ENCODE results near the gene PKNOX2.

Gene PKNOX2

DNA sequence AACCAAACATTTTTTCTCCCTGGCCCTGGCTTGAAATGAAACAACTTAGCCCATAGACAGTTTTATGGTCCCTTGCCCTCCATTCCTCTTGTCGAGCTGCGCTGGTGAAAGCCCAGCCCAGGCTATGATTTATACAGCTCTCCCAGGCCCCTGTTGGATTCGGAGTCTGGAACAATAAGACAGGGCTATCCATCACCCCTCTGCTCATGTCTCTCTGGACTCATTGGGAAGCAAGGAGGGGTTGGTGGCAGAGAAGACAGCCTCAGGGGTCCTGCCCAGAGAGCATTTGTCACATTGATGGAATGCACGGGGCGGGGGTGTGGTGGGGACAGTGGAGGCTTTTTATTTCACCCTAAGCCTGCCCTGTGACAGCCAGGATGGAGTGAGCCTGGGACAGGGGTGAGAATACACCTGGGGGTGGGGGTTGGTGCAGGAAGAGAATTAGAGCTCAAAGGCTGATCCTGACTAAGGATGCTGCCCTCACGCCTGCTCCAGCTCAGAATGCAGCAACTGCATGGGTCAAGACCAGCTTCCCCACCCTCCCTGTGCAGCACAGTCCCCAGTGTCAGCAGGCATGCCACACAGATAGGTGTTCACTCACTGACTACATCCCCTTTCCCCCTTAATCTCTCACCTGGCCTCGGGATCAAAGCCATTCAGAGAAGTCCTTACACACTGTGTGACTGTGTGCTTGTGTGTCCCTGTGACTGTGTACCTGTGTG, 10.0 kb upstream of the PKNOX2 start:
- no peak for DNase-seq (ENCODE audit: low read depth in 2 of 2)

DNA sequence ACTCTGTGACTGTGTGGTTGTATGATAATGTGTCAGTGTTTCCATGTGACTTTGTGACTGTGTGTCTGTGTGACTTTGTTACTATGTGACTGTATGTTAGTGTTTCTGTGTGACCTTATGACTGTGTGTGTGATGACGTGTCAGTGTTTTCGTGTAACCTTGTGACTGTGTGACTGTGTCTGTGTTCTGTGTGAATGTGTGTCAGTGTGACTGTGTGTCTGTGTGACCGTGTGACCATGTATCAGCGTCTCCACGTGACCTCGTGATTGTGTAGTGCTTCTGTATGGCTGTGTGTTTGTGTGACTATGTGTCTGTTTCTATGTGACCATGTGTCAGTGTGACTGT, 9.5 kb upstream of the PKNOX2 start:
- no peak for DNase-seq (ENCODE audit: low read depth in 2 of 2)

DNA sequence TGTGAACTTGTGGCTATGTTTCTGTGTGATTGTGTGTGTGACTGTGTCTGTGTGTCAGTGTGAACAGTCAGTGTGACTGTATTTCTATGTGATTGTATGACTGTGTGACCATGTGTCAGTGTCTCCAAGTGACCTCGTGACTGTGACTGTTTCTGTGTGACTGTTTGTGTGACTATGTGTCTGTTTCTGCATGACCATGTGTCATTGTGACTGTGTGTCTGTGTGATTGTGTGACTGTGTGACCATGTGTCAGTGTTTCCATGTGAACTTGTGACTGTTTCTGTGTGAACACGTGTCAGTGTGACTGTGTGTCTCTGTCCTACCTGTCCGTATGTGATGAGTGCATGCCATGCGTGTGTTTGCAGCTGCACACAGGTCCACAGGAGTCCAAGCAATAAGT, 8.8 kb upstream of the PKNOX2 start:
- DNase-seq (ENCODE audit: low read depth in 2 of 2), result no peak

DNA sequence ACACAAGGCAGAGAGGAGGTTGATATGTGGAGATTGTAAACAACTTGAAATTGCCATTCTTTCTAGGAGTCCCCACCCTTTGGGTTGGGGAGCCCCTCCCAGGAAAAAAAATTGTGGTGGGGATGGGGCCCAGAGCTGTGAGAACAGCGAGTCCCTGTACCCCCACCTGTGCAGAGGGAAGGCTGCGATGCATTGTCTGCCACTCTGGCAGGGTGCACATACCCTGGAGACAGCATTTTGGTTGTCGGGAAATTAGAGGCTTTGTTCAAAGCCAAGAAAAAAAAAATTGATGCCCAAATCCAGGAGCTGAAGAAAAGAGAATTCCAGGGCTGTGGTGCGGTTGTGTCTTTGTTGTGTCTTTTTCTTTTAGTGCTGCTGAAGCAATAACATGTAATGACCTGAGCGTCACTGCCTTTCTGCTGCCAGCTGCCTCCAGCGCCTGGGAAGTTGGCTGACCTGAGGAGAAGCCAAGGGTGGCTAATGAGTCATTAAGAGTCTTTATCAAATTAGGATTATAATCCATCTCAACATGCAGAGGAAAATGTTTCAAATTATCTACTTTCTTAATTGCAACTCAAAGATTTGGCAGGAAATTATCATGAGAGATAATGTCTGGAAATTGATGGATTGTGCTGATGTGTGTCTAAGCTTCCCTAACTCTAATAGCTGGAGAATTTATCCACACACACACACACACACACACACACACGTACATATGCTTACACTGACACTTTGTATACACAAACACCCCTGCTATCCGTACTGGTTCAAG, 8.0 kb upstream of the PKNOX2 start:
- no peak for DNase-seq (ENCODE audit: low read depth in 2 of 2)

DNA sequence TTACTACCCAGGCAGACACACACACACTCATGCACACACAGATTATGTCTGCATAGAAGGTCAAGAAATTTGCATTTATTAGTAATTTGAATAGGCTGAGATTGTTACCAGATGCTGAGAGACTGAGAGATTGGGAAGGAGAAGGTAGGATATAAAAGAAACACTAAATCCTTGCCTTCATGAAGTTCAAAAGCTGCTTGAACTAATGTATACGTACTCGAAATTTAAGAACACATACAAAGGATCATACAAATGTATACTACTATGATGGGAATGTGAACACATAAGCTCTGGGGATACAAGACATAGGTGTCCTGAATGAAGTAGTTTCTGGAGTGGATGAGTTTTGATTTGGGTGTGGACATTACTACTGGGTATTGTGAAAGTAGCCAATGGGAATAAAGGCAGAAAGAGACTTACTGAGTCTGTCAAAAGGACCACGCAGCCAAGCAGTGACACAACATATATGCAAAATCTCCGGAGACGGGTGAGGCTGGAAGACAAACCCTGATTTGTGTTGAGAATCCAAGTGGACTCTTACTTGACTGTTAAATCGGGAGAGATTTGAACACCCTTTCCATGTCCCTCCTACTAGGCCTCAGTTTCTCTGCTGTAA, 7.3 kb upstream of the PKNOX2 start:
- DNase-seq (ENCODE audit: low read depth in 2 of 2), result no peak

DNA sequence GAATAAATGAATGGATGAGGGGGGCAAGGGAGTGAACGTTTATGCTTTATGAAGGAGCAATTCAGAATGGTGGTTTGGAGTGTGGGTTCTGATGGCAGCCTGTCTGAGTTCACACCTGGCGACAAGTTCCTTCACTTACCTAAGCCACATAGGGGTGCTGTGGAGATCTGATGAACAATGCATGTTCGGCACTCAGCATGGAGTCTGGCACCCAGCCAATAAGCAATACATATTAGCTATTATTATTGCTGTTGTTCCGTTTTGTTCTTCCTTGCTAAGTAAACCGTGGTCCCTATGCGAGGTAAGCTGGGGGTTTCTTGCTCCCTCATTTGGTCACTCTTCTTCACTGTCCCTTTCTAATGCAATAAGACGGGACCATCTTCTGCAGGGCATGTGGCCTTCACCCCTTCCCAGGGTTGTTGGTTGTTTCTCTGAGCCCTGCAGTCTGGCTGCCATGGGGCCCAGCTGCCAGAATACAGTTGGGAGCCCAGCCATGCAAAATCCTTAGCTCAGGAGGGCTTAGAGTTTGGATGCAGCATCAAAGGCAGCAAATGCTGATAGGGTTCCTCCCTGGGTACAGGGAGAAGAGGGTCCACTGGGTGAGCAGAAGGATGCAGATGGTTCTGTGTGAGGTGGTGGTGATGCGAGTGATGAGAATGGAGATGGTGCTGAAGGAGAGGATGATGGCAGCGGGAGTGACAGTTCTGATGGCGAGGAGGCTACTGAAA, 6.4 kb upstream of the PKNOX2 start:
- DNase-seq (ENCODE audit: low read depth in 2 of 2), result no peak

DNA sequence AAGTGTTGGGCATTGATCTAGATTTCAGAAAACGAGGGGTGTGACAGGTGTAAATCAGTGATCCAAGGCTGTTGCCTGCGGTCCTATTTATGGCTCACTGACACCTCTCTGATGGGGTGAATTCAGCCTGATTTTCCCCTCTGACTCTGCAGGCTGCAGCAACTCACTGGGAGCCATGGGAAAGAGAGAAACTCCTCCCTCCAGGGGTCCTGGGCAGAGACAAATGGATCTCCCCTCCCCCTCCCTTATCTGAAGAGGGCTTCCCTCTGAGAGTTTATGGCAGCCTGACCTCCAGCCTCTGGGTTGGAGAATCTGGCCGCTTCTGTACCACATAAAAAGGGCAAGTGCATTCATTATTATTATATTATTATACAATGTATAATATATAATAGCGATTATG, 1.8 kb upstream of the PKNOX2 start:
- no peak for DNase-seq (ENCODE audit: low read depth in 2 of 2)

DNA sequence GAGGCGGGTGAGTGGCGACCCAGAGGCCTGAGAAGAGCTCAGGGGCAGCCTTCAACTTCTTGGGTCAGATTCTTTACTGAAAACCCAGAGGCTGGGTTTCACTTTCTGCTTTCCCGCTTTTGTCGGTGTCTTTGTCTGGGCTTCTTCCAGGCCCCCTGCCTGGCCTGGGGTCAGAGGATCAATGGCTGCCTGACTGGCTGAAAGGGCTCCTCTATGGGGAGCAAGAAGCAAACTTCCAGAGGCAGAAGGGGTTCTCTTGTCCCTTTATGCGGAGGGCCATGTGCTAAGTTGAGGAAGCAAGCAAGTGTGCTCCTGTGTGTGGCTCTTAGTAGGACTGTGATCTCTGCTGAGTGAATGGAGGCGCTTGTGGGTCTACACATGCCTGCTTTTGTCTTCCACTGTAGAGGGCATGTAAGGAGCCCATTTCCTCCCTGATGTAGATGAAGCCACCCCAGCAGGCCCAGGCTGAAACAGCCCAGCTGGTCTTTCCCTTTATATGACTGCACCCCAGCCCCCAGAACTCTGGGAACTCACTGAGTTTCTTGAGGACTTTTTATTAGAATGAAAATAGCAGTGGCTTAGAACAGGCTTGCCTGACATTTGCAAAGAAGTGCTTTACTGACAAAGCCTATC, 1.0 kb upstream of the PKNOX2 start:
- no peak for DNase-seq (ENCODE audit: low read depth in 2 of 2)

DNA sequence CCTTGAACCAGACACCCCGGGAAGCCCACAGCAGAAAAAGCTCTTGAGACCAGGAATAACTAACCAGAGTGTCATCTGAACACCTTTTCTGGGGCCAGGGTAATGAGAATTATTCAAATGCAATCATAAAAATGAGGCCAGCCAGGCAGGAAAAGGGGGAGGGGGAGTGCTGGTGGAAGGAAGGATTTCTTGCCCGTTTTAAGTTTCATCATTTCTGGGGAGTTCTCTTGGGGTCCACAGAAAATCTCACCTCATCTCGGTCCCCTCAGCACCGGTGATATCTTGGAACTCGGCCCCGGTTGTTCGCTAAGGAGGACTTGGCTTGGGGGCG, 495 bp upstream of the PKNOX2 start:
- no peak for DNase-seq (ENCODE audit: low read depth in 2 of 2)

DNA sequence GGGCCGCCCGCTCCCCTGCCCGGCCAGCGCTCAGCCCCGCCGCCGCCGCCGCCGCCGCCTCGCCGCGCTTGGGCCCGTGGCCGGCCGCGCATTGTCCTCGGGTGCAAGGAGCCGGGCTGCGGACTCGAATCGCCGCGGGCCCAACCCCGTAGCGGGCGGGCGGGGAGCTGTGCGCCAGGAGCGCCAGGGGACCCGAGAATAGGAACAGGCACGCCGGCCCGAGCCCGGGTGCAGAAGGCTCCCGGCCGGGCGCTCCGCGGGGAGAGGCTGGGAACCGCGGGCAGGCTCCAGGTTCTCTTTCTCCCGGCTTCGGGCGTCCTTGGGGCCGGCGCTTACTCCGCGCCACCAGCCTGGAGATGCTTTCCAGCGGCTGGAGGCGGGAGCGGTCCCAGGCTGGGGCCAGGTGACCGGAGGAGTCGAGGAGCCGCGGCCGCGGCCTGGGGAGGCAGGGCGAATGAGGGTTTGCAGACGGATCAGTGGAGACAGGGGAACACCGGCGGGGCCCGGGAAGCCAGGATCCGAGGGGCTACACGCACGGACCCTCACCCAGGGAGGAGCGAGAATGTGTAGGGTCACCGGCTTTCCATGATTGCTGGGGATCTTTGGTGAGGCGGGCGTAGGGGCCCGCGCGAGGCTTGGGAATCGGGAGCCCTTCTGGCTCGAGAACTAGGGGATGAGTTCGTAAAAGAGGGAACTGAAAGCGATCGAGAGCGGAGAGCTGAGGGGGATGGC, 726 bp downstream of the PKNOX2 start:
- DNase-seq (ENCODE audit: low read depth in 2 of 2), result no peak

DNA sequence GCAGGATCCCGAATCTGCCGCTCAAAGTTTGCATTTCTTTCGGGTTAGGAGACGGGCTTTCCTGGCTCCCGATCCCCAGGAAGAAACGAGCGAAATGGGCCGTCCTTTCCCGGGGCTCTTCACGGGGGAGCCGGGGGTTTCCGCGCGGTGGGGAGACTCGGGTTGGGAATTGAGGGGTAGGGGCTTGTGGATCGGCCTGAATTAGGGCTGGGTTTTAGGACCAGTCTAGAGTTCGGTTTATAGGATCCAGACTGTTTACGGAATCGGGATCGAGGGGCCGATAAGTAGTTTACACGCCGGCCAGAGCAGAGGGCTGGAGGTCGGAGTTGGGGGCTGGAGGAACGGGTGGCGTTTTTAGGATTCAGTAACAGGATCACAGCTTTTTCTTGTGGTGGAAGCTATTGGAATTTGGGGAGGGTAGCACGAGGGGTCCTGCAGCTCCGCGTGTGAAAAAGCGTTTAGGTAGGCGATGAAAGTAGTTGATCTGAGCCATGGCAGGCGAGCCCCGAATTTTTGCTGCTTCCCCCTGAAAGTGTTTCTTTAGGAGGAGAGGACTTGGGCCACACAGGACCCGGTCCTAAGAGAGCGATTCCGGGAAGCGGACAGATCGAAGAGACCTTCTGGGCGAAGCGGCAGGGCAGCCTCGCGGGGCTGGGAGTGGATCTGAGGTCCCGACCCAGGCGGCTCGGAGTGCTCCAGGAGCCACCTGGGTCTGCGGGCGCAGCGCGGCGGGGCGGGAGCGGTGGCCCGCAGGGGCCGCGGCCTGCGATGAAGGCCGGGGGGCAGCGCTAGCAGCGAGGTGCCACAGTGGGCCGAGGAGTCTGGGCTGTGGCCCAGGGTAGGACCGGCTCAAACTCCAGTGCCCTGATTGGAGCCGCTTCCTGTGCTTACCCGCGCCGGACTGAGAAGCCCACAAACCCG, 1.6 kb downstream of the PKNOX2 start:
- DNase-seq (ENCODE audit: low read depth in 2 of 2), result no peak

DNA sequence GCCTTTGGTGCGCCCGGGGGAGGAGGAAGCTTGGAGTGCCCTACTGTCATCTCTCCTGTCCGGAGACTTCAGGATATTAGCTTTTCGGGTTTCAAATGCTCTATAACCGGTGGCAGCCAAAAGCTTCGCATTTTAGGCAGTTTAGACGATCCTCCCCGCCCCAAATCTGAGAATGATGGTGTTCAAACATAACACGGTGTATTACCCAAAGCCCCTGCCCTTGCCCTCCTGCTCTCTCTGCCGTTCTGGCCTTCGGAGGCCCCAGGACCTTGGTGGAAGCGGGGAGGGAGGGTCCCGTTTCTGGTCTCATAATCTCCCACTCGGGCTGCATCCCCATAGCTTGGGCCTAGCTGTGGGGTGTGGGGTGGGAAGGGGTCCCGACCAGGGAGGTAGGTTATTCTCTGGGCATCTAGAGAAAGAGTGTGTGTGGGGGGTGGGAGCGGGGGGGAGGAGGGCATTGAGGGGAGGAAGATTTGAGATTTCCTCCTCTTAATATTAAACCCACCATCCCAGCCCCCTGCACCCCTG, 2.3 kb downstream of the PKNOX2 start:
- DNase-seq (ENCODE audit: low read depth in 2 of 2), result no peak

DNA sequence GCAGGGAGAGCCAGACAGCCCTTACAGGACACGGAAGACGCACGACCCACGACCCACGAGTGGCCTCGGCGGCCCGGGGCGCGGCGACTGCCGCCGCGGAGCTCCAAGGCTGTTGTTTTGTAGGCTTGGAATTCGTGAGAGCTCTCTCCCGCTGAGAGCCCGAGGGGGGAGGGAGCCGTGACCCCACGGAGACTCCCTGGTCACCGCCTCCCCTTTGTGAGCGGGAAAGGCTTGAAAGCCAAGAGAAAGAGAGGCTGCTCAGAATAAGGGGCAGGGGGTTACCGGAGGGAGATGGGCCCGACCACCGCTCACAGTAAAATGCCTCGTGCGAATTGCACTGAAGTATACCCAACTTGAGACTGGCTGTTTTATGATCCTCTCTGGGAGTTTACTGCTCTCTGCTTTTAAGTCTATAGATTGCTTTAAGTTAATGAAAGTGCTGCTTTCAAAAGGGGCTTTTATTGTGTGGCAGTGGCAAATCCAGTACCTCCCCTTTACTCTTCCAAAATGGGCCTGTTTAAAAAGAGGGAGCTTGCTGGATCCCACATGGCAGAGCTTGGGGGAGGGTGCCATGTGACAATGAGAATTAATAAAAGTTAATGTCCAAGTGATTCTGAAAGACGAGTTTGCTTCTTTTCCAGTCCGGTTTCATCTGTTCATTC, 2.9 kb downstream of the PKNOX2 start:
- no peak for DNase-seq (ENCODE audit: low read depth in 2 of 2)

DNA sequence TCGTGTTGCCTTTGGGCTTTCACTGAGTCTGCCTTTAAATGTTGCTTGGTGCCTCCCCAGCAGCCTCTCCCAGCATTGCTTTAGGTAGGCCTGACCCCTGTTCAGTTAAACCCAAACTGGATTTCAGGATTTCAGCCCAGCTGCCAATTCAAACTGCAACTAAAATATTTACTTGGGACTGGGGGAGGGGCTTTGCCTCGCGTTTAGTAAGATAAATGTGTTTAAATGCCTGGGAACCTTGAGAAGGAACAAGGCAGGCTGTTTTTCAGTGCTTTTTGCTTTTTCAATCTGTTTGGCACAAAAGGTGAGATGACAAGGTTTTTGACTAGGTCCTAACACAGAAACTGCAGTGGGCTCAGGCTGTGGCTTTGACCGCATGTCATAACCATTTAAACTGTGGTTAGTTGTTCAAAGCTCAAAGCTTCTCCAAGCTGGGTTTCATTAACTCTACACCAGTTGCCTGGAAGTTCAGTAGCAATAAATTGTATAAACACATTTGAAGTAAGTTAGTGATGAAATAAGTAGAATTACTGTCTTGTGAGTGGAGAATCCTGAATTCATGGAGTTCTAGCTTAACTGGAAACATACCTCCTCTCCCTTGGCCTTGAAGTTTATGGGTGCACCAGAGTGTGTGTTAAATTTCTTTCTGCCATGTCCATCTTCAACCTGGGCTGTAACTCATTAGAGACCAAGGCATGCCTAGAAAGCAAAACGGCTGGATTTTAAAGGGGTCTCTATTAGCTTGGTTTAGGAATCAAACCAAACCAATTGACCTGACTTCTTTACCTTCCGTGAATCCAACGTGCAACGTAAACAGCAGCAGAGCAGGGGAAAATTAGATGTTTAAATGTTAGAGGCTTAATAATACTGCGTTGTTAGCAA, 3.6 kb downstream of the PKNOX2 start:
- peak; percentile 90 for DNase-seq (ENCODE audit: low read depth in 2 of 2)

DNA sequence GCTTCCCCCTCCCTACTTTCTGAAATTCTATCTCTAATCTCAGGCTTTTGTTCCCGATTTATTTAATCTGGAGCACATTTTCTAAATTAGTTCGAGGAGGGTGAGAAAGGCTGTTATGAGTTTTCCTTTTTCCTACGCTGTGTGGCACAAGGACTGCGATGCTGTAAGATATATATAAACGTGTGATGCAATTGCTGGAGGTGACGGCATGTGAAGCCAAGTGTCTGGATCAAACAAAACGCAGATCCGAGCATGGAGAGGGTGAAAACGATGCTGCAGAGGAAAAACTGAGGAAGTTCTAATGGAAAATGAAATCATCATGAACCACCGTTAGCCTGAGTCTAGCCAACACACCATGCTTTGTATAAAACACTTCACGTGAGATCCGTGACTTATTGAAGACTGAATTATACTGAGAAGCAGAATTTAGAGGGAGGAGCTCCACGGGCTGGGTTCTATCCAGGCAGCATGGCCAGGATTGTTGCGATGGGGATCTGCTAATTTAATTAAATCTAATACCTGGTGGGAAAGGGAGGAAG, 4.4 kb downstream of the PKNOX2 start:
- no peak for DNase-seq (ENCODE audit: low read depth in 2 of 2)

DNA sequence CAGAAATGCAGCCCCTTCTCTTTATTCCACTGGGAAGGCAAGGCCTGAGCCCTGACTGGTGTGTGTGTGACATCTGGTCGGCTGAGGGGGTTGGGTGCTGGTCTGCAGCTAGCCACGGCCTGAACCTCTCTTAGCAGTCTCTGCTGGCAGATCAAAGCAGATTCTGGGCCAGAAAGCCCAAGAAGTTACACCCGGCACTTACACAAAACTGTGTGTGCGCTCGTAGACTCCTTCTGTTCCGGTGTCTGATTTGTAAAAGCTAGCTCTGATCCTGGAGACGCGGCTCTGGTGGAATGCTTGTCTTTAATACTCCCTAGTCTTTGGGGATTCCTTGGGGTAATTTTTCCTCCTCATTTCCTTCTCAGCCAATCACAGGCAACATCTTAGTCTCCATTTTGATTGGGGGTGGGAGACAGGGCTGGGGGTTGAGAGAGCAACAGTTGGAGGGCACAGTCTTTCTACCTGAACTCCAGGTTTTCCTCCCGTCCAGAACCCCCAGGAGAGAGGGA, 5.5 kb downstream of the PKNOX2 start:
- DNase-seq (ENCODE audit: low read depth in 2 of 2), result no peak

DNA sequence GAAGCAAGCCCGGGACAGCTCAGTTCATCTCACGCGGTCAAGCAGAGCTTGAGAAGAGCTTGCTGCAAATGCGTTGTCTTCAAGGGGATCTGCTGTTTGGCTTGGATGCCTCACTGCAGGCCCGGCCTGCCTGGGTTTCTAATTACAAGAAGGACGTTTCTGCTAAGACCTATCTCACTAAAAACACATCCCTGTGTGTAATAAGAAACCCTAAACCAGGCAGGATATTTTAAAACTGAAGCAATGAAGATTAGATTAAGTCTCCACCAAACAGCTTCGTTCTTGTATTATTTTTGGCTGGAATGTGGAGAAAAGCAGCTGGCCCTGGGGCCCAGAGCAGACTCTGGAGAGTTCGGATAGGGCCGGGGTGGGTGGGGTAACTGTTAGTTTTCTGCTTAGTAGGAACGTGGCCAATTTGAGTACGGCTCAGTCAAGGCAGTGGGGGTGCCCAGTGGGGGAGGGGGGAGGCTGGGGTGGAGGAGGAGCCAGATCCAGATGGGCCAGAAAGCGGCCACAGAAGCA, 6.0 kb downstream of the PKNOX2 start:
- DNase-seq (ENCODE audit: low read depth in 2 of 2), result peak; percentile 25 to 32

DNA sequence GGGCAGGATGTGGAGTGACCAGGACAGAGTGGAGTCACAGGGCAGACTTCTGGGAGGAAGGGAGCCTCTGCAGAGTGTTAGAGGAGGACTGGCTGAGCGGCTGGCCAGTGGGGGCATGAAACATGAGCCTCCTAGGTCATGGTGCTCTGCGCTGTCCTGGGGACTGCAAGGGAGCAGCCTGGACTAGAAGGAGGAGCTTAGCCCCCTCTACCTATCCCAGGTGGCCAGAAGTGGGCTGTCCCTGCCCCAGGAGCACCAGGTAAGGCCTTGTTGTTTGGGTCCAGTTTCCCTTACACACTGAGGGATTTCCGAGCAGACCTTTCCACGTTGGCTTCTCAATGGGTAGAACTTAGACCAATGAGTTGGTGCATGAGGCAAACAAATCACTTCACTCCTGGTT, 7.4 kb downstream of the PKNOX2 start:
- DNase-seq (ENCODE audit: low read depth in 2 of 2), result no peak
